H1 (cell line): ENCODE results near the gene FCMR. TPM values are rescaled to one million over a fixed set of nuclear protein-coding genes. Genes with fewer than 3 reads are reported as not detected.

Experiments
- CHD1 ChIP-seq: IDR thresholded peaks from 2 replicates; pipeline ENCODE4 v1.6.1; 2012; ENCODE audit warnings: low read depth, low read length, improper control_type of control experiment
- polyA plus RNA-seq, 7 experiments: library from polyadenylated mRNA; depleted of rRNA in 3 of 7; stranded (reverse) in 5 of 7; unstranded in 2 of 7; fragments of >200 nt in 5 of 7; fragments of 200-250 nt in 2 of 7; gene quantifications; 1 replicate in 5 of 7; 2 replicates in 1 of 7; 4 replicates in 1 of 7; pipeline versions ENCODE4 v1.2.1 to v1.2.3, GENCODE V29; 2011 to 2013; ENCODE audit warnings: missing spikeins in 2 of 7, mixed read lengths in 2 of 7
- total RNA-seq: library from RNA; stranded (reverse); fragmentation: NEBNext Ultra II Directional; extraction: Animal tissue kit (Norgen Biotek cat#: 25700); gene quantifications from 2 replicates; pipeline ENCODE4 v1.2.1, GENCODE V29; 2021
- TF ChIP-seq, protein P1 (sequence below): fragments of 300-600 bp; sonication (generic); IDR thresholded peaks from 2 replicates; pipeline ENCODE4 v1.7.1; 2012; ENCODE audit warnings: low read length, moderate library complexity, mild to moderate bottlenecking, inconsistent platforms; ENCODE audit not compliant: insufficient replicate concordance

The FCMR gene
- total and polyA plus RNA-seq, 2 of the 8 experiments (the other 6 are each of a cell fraction or from before 2014, with no cell fraction given), result 0.53 TPM; not detected in 1

DNA sequence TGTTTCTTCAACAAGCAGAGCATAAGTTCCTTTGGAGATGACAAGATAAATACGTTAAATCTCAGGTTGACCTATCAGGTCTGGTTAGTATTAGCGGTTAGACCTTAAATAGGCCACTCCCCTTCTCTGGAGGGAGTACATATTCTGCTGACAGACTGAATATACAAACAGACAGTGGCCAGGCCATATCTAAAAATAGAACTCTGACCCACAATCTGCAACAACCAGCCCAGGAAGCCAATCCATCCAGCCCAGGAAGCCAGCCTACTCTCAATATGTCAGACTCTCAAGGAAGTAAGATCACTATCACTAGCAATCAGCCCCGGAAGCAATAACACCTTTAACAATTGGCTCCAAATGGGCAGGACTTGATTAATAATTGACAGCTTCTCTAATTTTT, 49.6 kb downstream of the FCMR start (continued):
- TF ChIP-seq, protein P1, sequence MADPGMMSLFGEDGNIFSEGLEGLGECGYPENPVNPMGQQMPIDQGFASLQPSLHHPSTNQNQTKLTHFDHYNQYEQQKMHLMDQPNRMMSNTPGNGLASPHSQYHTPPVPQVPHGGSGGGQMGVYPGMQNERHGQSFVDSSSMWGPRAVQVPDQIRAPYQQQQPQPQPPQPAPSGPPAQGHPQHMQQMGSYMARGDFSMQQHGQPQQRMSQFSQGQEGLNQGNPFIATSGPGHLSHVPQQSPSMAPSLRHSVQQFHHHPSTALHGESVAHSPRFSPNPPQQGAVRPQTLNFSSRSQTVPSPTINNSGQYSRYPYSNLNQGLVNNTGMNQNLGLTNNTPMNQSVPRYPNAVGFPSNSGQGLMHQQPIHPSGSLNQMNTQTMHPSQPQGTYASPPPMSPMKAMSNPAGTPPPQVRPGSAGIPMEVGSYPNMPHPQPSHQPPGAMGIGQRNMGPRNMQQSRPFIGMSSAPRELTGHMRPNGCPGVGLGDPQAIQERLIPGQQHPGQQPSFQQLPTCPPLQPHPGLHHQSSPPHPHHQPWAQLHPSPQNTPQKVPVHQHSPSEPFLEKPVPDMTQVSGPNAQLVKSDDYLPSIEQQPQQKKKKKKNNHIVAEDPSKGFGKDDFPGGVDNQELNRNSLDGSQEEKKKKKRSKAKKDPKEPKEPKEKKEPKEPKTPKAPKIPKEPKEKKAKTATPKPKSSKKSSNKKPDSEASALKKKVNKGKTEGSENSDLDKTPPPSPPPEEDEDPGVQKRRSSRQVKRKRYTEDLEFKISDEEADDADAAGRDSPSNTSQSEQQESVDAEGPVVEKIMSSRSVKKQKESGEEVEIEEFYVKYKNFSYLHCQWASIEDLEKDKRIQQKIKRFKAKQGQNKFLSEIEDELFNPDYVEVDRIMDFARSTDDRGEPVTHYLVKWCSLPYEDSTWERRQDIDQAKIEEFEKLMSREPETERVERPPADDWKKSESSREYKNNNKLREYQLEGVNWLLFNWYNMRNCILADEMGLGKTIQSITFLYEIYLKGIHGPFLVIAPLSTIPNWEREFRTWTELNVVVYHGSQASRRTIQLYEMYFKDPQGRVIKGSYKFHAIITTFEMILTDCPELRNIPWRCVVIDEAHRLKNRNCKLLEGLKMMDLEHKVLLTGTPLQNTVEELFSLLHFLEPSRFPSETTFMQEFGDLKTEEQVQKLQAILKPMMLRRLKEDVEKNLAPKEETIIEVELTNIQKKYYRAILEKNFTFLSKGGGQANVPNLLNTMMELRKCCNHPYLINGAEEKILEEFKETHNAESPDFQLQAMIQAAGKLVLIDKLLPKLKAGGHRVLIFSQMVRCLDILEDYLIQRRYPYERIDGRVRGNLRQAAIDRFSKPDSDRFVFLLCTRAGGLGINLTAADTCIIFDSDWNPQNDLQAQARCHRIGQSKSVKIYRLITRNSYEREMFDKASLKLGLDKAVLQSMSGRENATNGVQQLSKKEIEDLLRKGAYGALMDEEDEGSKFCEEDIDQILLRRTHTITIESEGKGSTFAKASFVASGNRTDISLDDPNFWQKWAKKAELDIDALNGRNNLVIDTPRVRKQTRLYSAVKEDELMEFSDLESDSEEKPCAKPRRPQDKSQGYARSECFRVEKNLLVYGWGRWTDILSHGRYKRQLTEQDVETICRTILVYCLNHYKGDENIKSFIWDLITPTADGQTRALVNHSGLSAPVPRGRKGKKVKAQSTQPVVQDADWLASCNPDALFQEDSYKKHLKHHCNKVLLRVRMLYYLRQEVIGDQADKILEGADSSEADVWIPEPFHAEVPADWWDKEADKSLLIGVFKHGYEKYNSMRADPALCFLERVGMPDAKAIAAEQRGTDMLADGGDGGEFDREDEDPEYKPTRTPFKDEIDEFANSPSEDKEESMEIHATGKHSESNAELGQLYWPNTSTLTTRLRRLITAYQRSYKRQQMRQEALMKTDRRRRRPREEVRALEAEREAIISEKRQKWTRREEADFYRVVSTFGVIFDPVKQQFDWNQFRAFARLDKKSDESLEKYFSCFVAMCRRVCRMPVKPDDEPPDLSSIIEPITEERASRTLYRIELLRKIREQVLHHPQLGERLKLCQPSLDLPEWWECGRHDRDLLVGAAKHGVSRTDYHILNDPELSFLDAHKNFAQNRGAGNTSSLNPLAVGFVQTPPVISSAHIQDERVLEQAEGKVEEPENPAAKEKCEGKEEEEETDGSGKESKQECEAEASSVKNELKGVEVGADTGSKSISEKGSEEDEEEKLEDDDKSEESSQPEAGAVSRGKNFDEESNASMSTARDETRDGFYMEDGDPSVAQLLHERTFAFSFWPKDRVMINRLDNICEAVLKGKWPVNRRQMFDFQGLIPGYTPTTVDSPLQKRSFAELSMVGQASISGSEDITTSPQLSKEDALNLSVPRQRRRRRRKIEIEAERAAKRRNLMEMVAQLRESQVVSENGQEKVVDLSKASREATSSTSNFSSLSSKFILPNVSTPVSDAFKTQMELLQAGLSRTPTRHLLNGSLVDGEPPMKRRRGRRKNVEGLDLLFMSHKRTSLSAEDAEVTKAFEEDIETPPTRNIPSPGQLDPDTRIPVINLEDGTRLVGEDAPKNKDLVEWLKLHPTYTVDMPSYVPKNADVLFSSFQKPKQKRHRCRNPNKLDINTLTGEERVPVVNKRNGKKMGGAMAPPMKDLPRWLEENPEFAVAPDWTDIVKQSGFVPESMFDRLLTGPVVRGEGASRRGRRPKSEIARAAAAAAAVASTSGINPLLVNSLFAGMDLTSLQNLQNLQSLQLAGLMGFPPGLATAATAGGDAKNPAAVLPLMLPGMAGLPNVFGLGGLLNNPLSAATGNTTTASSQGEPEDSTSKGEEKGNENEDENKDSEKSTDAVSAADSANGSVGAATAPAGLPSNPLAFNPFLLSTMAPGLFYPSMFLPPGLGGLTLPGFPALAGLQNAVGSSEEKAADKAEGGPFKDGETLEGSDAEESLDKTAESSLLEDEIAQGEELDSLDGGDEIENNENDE, result no peak
- TF ChIP-seq CHD1, result no peak
